GM19324 (cell line): ENCODE measurements around the gene ATAD3A.
"Not testable (repeated sequence)": the region's sequence is repeated elsewhere in the genome, so short reads cannot be mapped to it uniquely, and the experiment has no call there.

Experiments
- ATAC-seq: cut with Tn5 transposase; IDR thresholded peaks from one replicate; pipeline ENCODE4 v1.9.1; 2021; ENCODE audit warnings: mild to moderate bottlenecking, moderate library complexity; ENCODE audit not compliant: unreplicated experiment, low FRiP score

ATAD3A gene

DNA sequence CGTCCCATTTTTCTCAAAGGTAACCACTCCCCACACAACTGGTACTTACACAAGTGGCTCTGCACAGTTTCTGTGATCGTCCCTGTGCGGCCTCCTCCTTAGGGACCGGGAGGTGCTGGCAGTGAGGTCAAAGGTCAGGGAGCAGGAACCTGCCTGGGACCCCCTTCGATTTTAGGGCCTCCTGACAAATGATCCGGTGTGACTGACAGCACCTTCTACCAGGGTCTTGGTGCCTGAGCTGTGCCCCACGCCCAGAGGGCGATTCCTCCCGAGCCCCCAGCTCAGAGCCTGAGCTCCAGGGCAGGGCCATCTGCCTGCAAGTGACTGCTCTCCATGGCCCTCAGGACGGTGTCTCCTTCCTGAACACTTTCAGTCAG, 40.3 kb downstream of the ATAD3A start:
- no peak for ATAC-seq

DNA sequence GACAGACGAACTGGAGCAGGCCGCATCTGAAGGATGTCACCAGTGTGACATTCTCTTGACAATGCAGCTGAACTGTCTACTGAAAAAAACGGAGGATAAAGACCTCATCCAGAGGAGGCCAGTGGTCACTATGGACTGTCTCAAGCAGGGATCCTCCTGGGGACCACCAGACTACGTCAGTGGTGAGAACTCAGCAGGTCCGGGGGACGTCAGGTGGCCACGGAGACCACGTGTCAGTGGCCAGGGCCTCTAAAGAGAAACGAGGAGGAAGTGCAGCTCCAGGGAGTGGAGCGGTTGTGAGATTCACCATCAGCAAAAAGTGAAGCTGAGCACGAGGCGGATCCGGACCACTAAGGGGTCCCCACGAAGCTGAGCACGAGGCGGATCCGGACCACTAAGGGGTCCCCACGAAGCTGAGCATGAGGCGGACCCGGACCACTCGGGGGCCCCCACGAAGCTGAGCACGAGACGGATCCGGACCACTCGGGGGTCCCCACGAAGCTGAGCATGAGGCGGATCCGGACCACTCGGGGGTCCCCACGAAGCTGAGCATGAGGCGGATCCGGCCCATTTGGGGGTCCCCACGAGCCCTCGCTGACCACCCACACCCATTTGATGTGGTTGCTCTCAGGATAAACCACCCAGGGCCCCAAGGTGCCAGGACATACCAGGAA, 42.0 kb downstream of the ATAD3A start:
- ATAC-seq: no peak

DNA sequence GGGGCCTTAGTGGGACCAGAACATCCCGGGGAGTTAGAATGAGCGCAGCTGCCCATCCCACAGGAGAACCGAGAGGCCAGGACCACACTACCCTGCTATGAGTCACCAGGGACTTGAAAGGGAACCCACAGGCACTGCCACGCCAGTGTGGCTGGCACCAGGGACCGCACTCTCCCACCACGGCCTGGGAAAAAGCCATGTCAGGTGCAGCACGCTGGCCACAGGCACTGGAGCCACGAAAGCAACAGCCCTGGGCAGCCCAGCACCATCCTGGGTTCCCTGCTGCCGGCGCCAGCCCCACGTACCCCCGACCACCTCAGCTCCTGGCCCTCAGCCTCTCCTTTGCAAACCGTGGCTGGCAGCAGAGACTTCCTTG, 42.6 kb downstream of the ATAD3A start:
- ATAC-seq: no peak

DNA sequence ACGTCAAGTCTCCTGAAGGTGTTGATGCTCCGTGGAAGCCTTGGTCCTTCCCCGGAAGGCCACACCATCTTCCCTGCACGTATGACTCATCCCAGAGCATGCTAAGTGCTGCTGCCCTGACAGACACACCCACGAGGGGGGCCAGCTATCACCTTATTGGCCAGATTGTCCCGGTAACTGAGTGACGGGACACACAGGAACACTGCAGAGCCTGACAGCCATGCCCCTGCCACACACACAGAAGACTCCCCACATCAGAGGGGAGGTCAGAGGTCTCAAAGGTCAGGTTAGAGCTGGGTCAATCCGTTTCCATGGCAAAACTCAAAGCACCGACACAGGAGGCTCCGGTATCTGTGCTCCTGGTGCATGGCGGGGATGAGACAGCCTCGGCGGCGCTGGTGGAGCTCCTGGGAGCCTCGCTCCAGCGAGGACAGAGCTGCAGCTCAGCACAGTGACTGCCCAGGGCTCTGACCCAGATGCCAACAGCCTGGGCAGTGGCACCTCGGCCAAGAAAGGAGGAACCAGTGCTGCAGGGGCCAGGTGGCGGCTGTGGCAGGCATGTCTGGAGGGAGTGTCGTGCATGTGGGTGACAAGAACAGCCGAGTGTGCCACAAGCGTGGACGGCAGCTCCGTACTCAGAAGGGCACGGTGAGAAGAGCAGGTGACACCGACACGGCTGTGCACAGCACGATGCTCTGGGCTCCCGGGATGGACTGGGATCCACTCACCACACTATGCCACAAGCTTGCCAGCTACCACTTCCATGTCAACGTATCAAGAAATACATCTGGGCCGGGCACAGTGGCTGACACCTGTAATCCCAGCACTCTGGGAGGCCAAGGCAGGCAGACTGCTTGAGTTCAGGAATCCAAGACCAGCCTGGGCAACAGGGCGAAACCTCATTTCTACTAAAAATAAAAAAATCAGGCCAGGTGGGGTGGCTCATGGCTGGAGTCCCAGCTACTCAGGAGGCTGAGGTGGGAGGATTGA, 43.3 kb downstream of the ATAD3A start:
- no peak for ATAC-seq

- no peak for ATAC-seq
Observed at GRCh38 chr1:1556505-1556904, 44.5 kb downstream of the ATAD3A start.

DNA sequence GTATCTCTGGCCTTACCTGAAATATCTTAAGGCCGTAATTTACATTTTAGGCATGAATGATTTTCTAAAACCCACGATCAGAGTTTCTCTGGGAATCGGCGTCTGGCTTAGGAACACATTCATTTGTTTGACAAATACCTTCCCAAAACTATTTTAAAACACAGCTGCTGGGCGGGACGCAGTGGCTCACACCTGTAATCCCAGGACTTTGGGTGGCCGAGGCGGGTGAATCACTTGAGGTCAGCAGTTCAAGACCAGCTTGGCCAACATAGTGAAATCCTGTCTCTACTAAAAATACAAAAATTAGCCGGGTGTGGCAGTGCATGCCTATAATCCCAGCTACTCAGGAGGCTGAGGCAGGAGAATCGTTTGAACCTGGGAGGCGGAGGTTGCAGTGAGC, 45.0 kb downstream of the ATAD3A start:
- not testable (repeated sequence) for ATAC-seq

DNA sequence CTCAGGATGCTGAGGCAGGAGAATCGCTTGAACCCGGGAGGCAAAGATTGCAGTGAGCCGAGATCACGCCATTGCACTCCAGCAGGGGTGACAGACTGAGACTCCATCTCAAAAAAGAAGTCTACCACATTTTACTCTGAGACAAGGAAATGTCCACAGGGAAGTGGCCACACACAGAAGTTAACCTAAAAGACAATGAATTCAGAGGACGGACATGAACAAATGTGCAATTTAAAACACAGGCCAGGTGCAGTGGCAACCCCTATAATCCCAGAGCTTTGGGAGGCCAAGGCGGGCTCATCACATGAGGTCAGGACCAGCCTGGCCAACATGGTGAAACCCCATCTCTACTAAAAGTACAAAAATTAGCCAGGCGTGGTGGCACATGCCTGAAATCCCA, 45.7 kb downstream of the ATAD3A start:
- ATAC-seq: not testable (repeated sequence)

GRCh38 chr1:1558591-1558990, 46.6 kb downstream of the ATAD3A start:
- no peak for ATAC-seq

GRCh38 chr1:1559066-1559465, 47.1 kb downstream of the ATAD3A start:
- no peak for ATAC-seq

DNA sequence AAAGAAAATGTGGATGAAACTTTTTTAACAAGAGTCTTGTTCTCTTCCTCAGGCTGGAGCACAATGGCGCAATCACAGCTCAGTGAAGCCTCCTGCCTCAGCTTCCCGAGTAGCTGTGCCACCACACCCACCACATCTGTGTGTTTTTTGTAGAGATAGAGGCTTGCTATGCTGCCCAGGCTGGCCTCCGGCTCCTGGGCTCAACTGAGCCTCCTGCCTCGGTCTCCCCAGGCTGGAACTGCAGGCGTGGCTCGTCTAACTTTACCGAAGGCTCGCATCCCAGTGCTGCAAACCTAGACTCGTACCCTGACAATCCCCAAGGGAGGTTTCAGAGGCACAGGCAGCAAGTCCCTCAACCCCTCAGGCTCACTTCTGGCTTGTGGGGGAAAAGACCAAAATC, 48.2 kb downstream of the ATAD3A start:
- ATAC-seq: no peak

- no peak for ATAC-seq
Observed at GRCh38 chr1:1561801-1562470, 50.0 kb downstream of the ATAD3A start.

DNA sequence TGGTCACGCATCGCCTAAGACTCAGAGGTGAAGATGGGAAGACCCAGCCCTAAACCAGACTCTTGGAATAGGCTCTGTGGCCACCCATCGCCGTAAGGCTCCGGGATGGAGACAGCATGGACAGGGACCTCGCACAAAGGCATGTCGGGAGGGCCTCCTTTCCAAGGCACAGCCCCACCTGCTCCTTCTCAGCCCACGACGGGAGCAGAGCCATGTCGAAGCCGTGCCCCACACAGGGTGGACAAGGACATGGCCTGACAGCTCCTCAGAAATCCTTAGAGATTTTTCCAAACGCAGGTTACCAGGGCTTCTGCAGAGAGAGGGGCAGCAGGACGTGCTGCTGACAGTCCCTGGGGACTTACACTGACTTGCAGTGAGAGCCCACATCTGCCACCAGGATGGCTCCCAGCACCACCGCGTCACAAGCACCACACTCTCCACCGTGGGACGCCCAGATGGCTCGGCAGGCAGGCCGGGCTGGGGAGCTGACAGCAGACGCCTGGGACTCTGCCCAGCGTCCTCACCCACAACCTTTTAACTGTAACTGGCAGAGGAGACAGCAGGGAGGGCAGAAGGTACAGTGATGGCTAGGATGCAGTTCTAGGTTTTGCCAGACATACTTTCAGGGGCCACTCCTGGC, 50.7 kb downstream of the ATAD3A start:
- no peak for ATAC-seq

DNA sequence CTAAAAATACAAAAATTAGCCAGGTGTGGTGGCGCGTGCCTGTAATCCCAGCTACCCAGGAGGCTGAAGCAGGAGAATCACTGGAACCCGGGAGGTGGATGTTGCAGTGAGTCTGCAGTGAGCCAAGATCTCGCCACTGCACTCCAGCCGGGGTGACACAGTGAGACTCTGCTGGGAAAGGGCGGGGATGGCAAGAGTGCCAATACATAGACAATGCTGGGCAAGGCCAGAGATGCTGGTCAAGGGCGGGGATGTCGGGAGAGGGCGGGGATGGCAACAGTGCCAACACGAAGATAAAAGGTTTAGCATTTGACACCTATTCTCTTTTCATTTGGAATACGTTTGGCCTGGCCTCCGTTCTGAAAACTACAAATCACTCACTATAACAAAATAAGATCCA, 51.7 kb downstream of the ATAD3A start:
- ATAC-seq: no peak

DNA sequence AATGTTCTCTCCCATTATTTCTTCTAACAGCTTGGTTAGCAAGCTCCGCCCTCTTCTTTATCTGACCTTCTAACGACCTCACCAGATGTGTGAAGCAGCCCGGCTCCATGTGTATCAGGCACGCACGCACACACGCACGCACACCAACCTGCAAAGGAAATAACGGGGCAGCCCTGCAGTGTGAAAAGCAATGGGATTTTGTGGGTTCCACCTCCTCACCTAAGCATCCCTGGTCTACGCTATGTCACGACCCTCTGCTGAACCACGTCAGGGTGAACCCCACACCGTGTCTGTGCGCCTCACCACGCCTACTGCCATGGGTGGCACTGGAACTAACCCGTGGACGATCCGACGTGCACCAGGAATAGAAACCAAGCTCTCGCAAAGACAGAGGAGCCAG, 52.3 kb downstream of the ATAD3A start:
- ATAC-seq: no peak

- ATAC-seq: no peak
Observed at GRCh38 chr1:1565340-1565739, 53.4 kb downstream of the ATAD3A start.

GRCh38 chr1:1567152-1567875, 55.4 kb downstream of the ATAD3A start:
- ATAC-seq: no peak

- ATAC-seq: no peak
Observed at GRCh38 chr1:1567891-1568291, 55.9 kb downstream of the ATAD3A start.

DNA sequence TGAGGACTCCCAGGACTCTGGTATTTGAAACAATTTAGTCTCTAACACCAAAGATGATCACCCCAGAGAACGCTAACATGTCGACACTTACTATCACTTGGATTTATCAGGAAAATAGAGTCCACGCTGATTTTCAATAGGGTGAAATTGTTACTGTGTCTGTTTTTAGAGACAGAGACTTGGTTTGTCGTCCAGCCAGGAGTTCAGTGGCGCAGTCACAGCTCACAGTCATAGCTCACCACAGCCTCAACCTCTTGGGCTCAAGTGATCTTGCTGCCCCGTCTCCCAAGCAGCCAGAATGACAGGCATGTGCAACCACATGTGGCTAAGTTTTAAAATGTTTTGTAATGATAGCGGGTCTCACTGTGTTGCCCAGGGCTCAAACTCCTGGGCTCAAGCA, 57.4 kb downstream of the ATAD3A start:
- ATAC-seq: no peak

- ATAC-seq: peak; percentile 88
Observed at GRCh38 chr1:1573843-1574720, 62.1 kb downstream of the ATAD3A start.
